Panc1 (cell line): ENCODE data around the gene TRABD2A.

ENCODE experiments used
- POLR2AphosphoS5 ChIP-seq: IDR thresholded peaks from 2 replicates; pipeline ENCODE4 v1.6.1; 2012; ENCODE audit warnings: mild to moderate bottlenecking, low read depth, low read length, moderate library complexity
- SIN3A ChIP-seq: IDR thresholded peaks from 2 replicates; pipeline ENCODE4 v1.6.1; 2012; ENCODE audit warnings: low read depth, mild to moderate bottlenecking, low read length, moderate library complexity, borderline replicate concordance; ENCODE audit not compliant: insufficient read depth
- TF ChIP-seq, protein P1 (sequence below): fragments of 450-650 bp; IDR thresholded peaks from 2 replicates; pipeline ENCODE4 v1.5.1; 2017; ENCODE audit warnings: mild to moderate bottlenecking

GRCh38 chr2:84850471-84850870 lies 30.4 kb downstream of the TRABD2A start:
- TF ChIP-seq POLR2AphosphoS5, result no peak
- TF ChIP-seq, protein P1, sequence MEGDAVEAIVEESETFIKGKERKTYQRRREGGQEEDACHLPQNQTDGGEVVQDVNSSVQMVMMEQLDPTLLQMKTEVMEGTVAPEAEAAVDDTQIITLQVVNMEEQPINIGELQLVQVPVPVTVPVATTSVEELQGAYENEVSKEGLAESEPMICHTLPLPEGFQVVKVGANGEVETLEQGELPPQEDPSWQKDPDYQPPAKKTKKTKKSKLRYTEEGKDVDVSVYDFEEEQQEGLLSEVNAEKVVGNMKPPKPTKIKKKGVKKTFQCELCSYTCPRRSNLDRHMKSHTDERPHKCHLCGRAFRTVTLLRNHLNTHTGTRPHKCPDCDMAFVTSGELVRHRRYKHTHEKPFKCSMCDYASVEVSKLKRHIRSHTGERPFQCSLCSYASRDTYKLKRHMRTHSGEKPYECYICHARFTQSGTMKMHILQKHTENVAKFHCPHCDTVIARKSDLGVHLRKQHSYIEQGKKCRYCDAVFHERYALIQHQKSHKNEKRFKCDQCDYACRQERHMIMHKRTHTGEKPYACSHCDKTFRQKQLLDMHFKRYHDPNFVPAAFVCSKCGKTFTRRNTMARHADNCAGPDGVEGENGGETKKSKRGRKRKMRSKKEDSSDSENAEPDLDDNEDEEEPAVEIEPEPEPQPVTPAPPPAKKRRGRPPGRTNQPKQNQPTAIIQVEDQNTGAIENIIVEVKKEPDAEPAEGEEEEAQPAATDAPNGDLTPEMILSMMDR, result no peak
- TF ChIP-seq SIN3A, result no peak
